IMR-90 (cell line): ENCODE measurements around the gene CDK11B. TPM values are rescaled to one million over a fixed set of nuclear protein-coding genes. Genes with fewer than 3 reads are reported as not detected.
"Not testable (repeated sequence)": the region's sequence is repeated elsewhere in the genome, so short reads cannot be mapped to it uniquely, and the experiment has no call there.

Experiments
- ATAC-seq: fragments of 200-7000 bp; cut with Tn5 transposase; 2 replicates; pipeline ENCODE4 v1.9.1; 2020; ENCODE audit warnings: low read depth, mild to moderate bottlenecking, moderate library complexity
- BruUV-seq: library from RNA; stranded (reverse); fragments of 400-500 nt; replicated peaks from 2 replicates; lab custom pipeline; 2021; lab: Mats Ljungman, UMichigan
- CTCF ChIA-PET: fragments of 300-600 bp; formaldehyde crosslinking; extraction: SDS; loops from one replicate; lab custom pipeline; 2021; ENCODE audit warnings: antibody characterized with exemption; lab: Yijun Ruan, JAX
- POLR2A ChIA-PET: fragments of 300-600 bp; sonication (Branson Sonifier 250); formaldehyde crosslinking; loops from one replicate; lab custom pipeline; 2022; ENCODE audit warnings: antibody characterized with exemption; ENCODE audit not compliant: unreplicated experiment; lab: Charles Lee
- DNase-seq: peaks from one replicate; pipeline ENCODE4 v3.0.0; 2013
- H2AFZ ChIP-seq: replicated peaks from 2 replicates; pipeline ENCODE3; 2013; ENCODE audit warnings: low read length, mild to moderate bottlenecking; ENCODE audit not compliant: poor library complexity
- H2AK5ac ChIP-seq: 2 replicates; pipeline ENCODE4 v1.6.1; 2013; ENCODE audit warnings: low read depth, low read length, inconsistent platforms
- H2AK9ac ChIP-seq: replicated peaks from 2 replicates; pipeline ENCODE3; 2013; ENCODE audit warnings: mild to moderate bottlenecking, low read depth, low read length, moderate library complexity; ENCODE audit not compliant: poor library complexity
- H2BK120ac ChIP-seq: 2 replicates; pipeline ENCODE4 v1.6.1; 2013; ENCODE audit warnings: low read depth, low read length, inconsistent platforms
- H2BK15ac ChIP-seq: 3 replicates; pipeline ENCODE4 v1.6.1; 2013; ENCODE audit warnings: low read depth, low read length, inconsistent platforms
- H2BK20ac ChIP-seq: 2 replicates; pipeline ENCODE4 v1.6.1; 2013; ENCODE audit warnings: low read depth, mild to moderate bottlenecking, inconsistent platforms, low read length, moderate library complexity
- H2BK5ac ChIP-seq: 2 replicates; pipeline ENCODE4 v1.6.1; 2013; ENCODE audit warnings: mild to moderate bottlenecking, low read depth, low read length, inconsistent platforms; ENCODE audit not compliant: poor library complexity, severe bottlenecking
- H3K14ac ChIP-seq: replicated peaks from 2 replicates; pipeline ENCODE4 v1.6.1; 2013; ENCODE audit warnings: low read depth, low read length, inconsistent platforms
- H3K18ac ChIP-seq: 2 replicates; pipeline ENCODE4 v1.6.1; 2013; ENCODE audit warnings: low read depth, low read length, control low read depth
- H3K23ac ChIP-seq: 2 replicates; pipeline ENCODE4 v1.6.1; 2013; ENCODE audit warnings: low read depth, low read length, inconsistent platforms
- H3K27ac ChIP-seq: 2 replicates; pipeline ENCODE4 v1.5.1; 2013; ENCODE audit warnings: mild to moderate bottlenecking, control low read depth, low read length; ENCODE audit not compliant: insufficient read depth
- H3K27me3 ChIP-seq: 2 replicates; pipeline ENCODE4 v1.6.1; 2013; ENCODE audit warnings: low read length; ENCODE audit not compliant: control insufficient read depth, insufficient read depth
- H3K36me3 ChIP-seq: 2 replicates; pipeline ENCODE4 v1.6.1; 2013; ENCODE audit warnings: low read length, mixed read lengths; ENCODE audit not compliant: control insufficient read depth, insufficient read depth
- H3K4ac ChIP-seq: 2 replicates; pipeline ENCODE4 v1.6.1; 2013; ENCODE audit warnings: low read depth, low read length, inconsistent platforms
- H3K4me1 ChIP-seq: 2 replicates; pipeline ENCODE4 v1.6.1; 2013; ENCODE audit warnings: low read length, mixed read lengths; ENCODE audit not compliant: control insufficient read depth, insufficient read depth
- H3K4me2 ChIP-seq: 2 replicates; pipeline ENCODE4 v1.6.1; 2013; ENCODE audit warnings: low read depth, mild to moderate bottlenecking, control low read depth, low read length, moderate library complexity
- H3K4me3 ChIP-seq: 2 replicates; pipeline ENCODE4 v1.5.1; 2013; ENCODE audit warnings: low read depth, mild to moderate bottlenecking, control low read depth, low read length, moderate library complexity; ENCODE audit not compliant: insufficient read depth
- H3K56ac ChIP-seq: 2 replicates; pipeline ENCODE4 v1.6.1; 2013; ENCODE audit warnings: low read length, inconsistent platforms; ENCODE audit not compliant: insufficient read depth; ENCODE audit errors: extremely low read depth
- H3K79me1 ChIP-seq, 2 experiments: 2 replicates each; pipeline ENCODE4 v1.6.1; 2013; ENCODE audit warnings: low read length in 2 of 2, inconsistent platforms in 1 of 2, low read depth in 1 of 2
- H3K9ac ChIP-seq: 2 replicates; pipeline ENCODE4 v1.6.1; 2013; ENCODE audit warnings: low read depth, low read length, control low read depth
- H3K9me1 ChIP-seq: 2 replicates; pipeline ENCODE4 v1.6.1; 2013; ENCODE audit warnings: low read length, inconsistent platforms; ENCODE audit not compliant: insufficient read depth
- H3K9me3 ChIP-seq: 2 replicates; pipeline ENCODE4 v1.6.1; 2013; ENCODE audit warnings: low read length; ENCODE audit not compliant: control insufficient read depth, insufficient read depth
- H4K20me1 ChIP-seq: 2 replicates; pipeline ENCODE4 v1.6.1; 2013; ENCODE audit warnings: low read length, inconsistent platforms; ENCODE audit not compliant: insufficient read depth
- H4K5ac ChIP-seq: 2 replicates; pipeline ENCODE4 v1.6.1; 2013; ENCODE audit warnings: mild to moderate bottlenecking, low read depth, low read length, control low read depth
- H4K8ac ChIP-seq, 2 experiments: 2 replicates each; pipeline ENCODE4 v1.6.1; 2013; ENCODE audit warnings: low read depth in 2 of 2, low read length in 2 of 2, control low read depth in 1 of 2, inconsistent platforms in 1 of 2
- H4K91ac ChIP-seq: 2 replicates; pipeline ENCODE4 v1.6.1; 2013; ENCODE audit warnings: low read depth, low read length, inconsistent platforms; ENCODE audit not compliant: insufficient read depth
- WGBS, 2 experiments: methylation state at CpG; one replicate each; pipeline versions ENCODE4 v1.1.5 to v1.1.7; 2013; ENCODE audit warnings: missing lambda C conversion rate in 2 of 2; ENCODE audit not compliant: insufficient read length in 1 of 2; ENCODE audit errors: extremely low coverage in 2 of 2; 5-methylcytosine and 5-hydroxymethylcytosine counted together
- dilution Hi-C: fragments of 300-500 bp; cut with HindIII; formaldehyde crosslinking; loops from one replicate; pipeline ENCODE4 v1.14.3; 2018; ENCODE audit warnings: low sequenced_read_pairs; ENCODE audit not compliant: unreplicated experiment
- in situ Hi-C: fragments of 300-500 bp; cut with MboI; formaldehyde crosslinking; loops from 3 replicates; pipeline ENCODE4 v1.14.3; 2019; ENCODE audit warnings: low sequenced_read_pairs, inconsistent platforms, mixed read lengths
- intact Hi-C: fragments of 100-400 bp; cut with micrococcal nuclease; formaldehyde crosslinking; loops from 2 replicates; pipeline ENCODE4 v1.10.0; 2022
- polyA plus RNA-seq, 3 experiments: library from polyadenylated mRNA; depleted of rRNA; stranded (reverse); fragments of >200 nt; gene quantifications; 2 replicates each; pipeline ENCODE4 v1.2.3, GENCODE V29; 2012; ENCODE audit warnings: low replicate concordance in 1 of 3
- total RNA-seq: library from RNA; depleted of rRNA; stranded (reverse); fragments of >200 nt; gene quantifications from 2 replicates; pipeline ENCODE4 v1.2.3, GENCODE V29; 2012

CDK11B gene
- total and polyA plus RNA-seq, 2 of the 4 experiments (the other 2 are of a cell fraction), result 8.2 to 19.1 TPM

DNA sequence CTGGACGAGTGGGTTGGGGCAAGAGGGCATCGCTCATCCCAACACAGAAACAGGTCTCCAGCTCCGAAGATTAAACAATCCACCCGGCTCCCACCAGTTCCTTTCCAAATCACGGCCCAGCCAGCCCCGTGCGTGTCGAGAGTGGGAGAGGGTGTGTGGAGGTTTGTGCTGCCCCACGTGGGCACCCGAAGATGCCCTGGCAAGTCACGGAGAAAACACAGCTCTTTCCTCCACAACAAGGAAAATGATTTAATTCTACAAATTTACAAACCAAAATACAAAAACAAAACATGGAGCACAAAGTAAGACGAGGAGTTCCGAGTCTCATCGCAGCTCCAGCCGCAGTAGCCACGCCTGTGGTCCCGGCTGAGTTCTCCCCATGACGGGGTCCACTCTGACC is 43.7 kb upstream of the CDK11B start:
- ATAC-seq, in situ Hi-C loops, H3K56ac ChIP-seq, H3K18ac ChIP-seq, H3K4ac ChIP-seq, H3K27me3 ChIP-seq, H3K9me1 ChIP-seq, POLR2A ChIA-PET, H2AK9ac ChIP-seq, CTCF ChIA-PET, H3K9ac ChIP-seq, H3K4me2 ChIP-seq, H4K5ac ChIP-seq, H3K36me3 ChIP-seq, H2BK120ac ChIP-seq, H4K91ac ChIP-seq, H4K20me1 ChIP-seq, H4K8ac ChIP-seq, H3K23ac ChIP-seq, intact Hi-C loops, DNase-seq, H3K27ac ChIP-seq, H2AFZ ChIP-seq, H3K4me1 ChIP-seq, H2BK15ac ChIP-seq, dilution Hi-C loops, H3K9me3 ChIP-seq, H3K79me1 ChIP-seq, H2BK20ac ChIP-seq, H3K4me3 ChIP-seq, H2BK5ac ChIP-seq, BruUV-seq, H2AK5ac ChIP-seq, H3K14ac ChIP-seq: not testable (repeated sequence)
- WGBS, 2 experiments, result no CpG with 5 or more reads among the region's 18 CpGs

- H4K8ac ChIP-seq, H4K20me1 ChIP-seq, H3K4me3 ChIP-seq, H2AK5ac ChIP-seq, H3K4ac ChIP-seq, H2BK5ac ChIP-seq, dilution Hi-C loops, H3K56ac ChIP-seq, POLR2A ChIA-PET, H3K14ac ChIP-seq, H2BK15ac ChIP-seq, H2BK120ac ChIP-seq, H3K27me3 ChIP-seq, H3K4me1 ChIP-seq, H3K9me1 ChIP-seq, H2AFZ ChIP-seq, in situ Hi-C loops, H3K27ac ChIP-seq, H2BK20ac ChIP-seq, intact Hi-C loops, H3K9ac ChIP-seq, H3K36me3 ChIP-seq, H3K18ac ChIP-seq, H3K9me3 ChIP-seq, BruUV-seq, H3K79me1 ChIP-seq, CTCF ChIA-PET, H4K5ac ChIP-seq, H3K23ac ChIP-seq, H4K91ac ChIP-seq, H2AK9ac ChIP-seq, DNase-seq, H3K4me2 ChIP-seq: not testable (repeated sequence)
- ATAC-seq, result peak; percentile 92
- no CpG with 5 or more reads among the region's 33 CpGs for WGBS, 2 experiments
These were observed 41.8 kb upstream of the CDK11B start for GRCh38 chr1:1700557-1700956.
